Ovary (tissue), 3 donors: Measurements from ENCODE around the gene CD300LB.

Source experiments
- CTCF ChIP-seq, 3 donors: fragments of 450-650 bp in 2 of 3; fragments of 200-600 bp in 1 of 3; IDR thresholded peaks; one replicate each; pipeline versions ENCODE4 v1.5.1 to v1.8.0; 2016 to 2022; ENCODE audit warnings: antibody characterized with exemption in 3 of 3, mild to moderate bottlenecking in 1 of 3
- EP300 ChIP-seq: sonication (generic); formaldehyde crosslinking; IDR thresholded peaks from one replicate; pipeline ENCODE4 v1.6.1; 2017; ENCODE audit warnings: antibody characterized with exemption
- POLR2A ChIP-seq: fragments of 450-650 bp; IDR thresholded peaks from one replicate; pipeline ENCODE4 v1.6.1; 2017; ENCODE audit warnings: antibody characterized with exemption, mild to moderate bottlenecking, moderate library complexity
- donor health status: DM: no; HTN: no; CAD: no.

GRCh38 chr17:74471341-74471740, 59.9 kb downstream of the CD300LB start:
- no peak for TF ChIP-seq CTCF (IDR thresholded peaks at IDR 0.05)
- TF ChIP-seq POLR2A: no peak
- TF ChIP-seq EP300: no peak
